GM13976 (cell line): ENCODE measurements around the gene DOP1A.

Experiments used
- DNase-seq: peaks from one replicate; pipeline ENCODE4 v3.0.0; 2012; ENCODE audit warnings: low spot score
- CTCF ChIP-seq: IDR thresholded peaks from 2 replicates; pipeline ENCODE4 v1.5.1; 2012; ENCODE audit warnings: borderline replicate concordance, mild to moderate bottlenecking; ENCODE audit not compliant: insufficient read depth; ENCODE audit errors: extremely low read depth, missing control alignments, control extremely low read depth
- in situ Hi-C: fragments of 300-500 bp; cut with MboI; formaldehyde crosslinking; loops from one replicate; pipeline ENCODE4 v1.12.0; 2022; ENCODE audit warnings: low sequenced_read_pairs, mixed read lengths, inconsistent platforms; ENCODE audit not compliant: unreplicated experiment

The DOP1A gene

GRCh38 chr6:83067448-83068439 is at the start of gene DOP1A:
DOP1A (plus strand) TSS chr6:83067671; CDS start chr6:83096978, 29,307 bp downstream.
- DNase-seq = peak; percentile 94
- peak; percentile 96 for TF ChIP-seq CTCF
- in situ Hi-C loops = loop anchor here (5.0 kb wide), 1 partner anchor 440 kb away; no protein-coding TSS in a partner anchor

DNA sequence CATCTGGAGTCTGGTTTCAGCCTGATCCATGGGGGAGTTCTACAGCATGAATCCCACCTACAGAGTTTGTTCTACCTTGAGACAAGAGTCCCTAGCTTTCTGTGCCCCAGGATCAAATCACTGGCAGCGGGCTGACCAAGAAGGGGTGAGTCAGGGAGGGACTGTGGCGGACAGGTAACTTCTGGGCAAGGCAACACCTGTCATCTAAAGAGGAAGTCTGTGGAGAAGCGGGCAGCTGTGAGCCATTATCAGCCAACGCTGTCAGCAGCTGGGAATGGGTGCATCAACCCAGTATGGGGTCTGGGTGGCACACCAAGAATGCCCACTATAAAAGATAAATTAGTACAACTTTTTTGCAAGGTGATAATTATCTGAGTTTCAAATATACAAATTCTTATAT is 47.7 kb upstream of the DOP1A start:
- in situ Hi-C loops = no loop called here
- no peak for DNase-seq
- TF ChIP-seq CTCF = no peak

DNA sequence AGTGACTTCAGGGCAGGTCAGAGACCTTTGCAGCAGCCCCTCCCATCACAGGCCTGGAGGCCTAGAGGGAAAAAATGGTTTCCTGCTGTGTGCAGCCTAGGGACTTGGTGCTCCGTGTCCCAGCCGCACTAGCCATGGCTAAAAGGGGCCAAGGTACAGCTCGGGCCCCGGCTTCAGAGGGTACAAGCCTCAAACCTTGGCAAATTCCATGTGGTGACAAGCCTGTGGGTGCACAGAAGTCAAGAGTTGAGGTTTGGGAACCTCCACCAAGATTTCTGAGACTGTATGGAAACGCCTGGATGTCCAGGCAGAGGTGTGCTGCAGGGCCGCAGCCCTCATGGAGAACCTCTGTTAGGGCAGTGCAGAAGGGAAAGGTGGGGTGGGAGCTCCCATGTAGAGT is 35.8 kb upstream of the DOP1A start:
- no peak for TF ChIP-seq CTCF
- no peak for DNase-seq
- in situ Hi-C loops = no loop called here

DNA sequence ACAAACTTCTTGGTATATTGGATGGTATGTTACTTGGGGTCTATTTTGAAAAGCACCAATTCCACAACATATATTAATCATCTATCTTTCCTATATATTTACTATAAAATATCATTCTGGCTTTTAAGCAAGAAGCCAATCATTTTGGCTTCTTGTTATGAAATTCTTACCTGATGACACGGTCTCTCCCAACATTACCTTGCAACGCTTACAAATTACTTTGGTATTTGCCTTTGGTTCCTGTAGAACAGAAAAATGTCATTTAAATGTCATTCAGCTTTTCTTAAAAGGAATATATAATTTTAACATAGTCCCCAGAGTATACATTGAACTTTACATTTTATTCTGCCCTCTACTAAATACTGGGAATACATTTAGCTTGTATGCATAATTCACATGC is 29.2 kb upstream of the DOP1A start:
- no peak for TF ChIP-seq CTCF
- in situ Hi-C loops = no loop called here
- DNase-seq = no peak

GRCh38 chr6:83042467-83043053 is 24.9 kb upstream of the DOP1A start:
- in situ Hi-C loops = no loop called here
- no peak for DNase-seq
- TF ChIP-seq CTCF = no peak

DNA sequence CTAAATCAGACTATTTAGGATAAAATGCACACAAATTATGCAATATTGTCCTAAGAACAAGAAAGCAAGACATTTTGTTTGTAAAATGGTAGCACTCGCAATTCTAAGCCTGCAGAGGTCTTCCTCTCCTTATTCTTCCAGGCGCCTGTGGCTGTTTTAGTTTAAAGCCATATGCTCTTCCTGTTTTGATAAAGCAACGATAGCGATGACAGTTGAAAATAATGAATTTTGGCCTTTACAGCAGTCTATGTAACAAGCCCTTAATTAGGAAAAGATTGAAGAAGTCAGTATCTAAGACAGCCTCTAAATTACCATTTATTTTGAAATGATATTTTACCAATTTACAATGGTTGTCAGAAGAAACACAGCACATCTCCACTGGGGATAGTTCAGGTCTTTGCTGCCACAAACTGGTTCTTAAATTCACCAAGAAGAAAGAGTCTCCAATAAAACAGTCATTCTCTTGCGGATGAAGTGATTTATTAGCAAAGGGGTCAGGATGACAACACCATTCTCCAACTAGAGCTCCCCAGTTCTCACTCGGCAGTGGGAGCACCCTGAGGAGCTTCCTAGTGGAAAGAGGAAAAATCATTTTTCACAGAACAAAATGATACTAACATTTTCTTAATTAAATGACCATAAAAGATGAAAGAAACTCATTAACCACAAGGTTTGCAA is 23.2 kb upstream of the DOP1A start:
- TF ChIP-seq CTCF = no peak
- in situ Hi-C loops = no loop called here

More for the DNA sequence above, 23.2 kb upstream of the DOP1A start:
- no peak for DNase-seq
